Neural progenitor cell (in vitro differentiated cells): ENCODE data around the gene PCSK2. TPM values are rescaled to one million over a fixed set of nuclear protein-coding genes. Genes with fewer than 3 reads are reported as not detected.

Experiments
- DNase-seq: peaks from one replicate; pipeline ENCODE4 v3.0.0-alpha.2; 2016; ENCODE audit warnings: low spot score
- H2AFZ ChIP-seq: fragments of 200-600 bp; sonication (generic); replicated peaks from 2 replicates; pipeline ENCODE4 v1.6.1; 2016; ENCODE audit warnings: antibody characterized with exemption
- H3F3A ChIP-seq: fragments of 200-600 bp; sonication (generic); 2 replicates; pipeline ENCODE4 v1.6.1; 2016; ENCODE audit warnings: antibody characterized with exemption, low read depth
- H3K27ac ChIP-seq: fragments of 200-600 bp; sonication (generic); 2 replicates; pipeline ENCODE4 v1.5.1; 2016; ENCODE audit warnings: mild to moderate bottlenecking
- H3K27me3 ChIP-seq: fragments of 200-600 bp; sonication (generic); 2 replicates; pipeline ENCODE4 v1.6.1; 2016; ENCODE audit warnings: mild to moderate bottlenecking, moderate library complexity
- H3K36me3 ChIP-seq: fragments of 200-600 bp; sonication (generic); 2 replicates; pipeline ENCODE4 v1.5.1; 2016
- H3K4me1 ChIP-seq: fragments of 200-600 bp; sonication (generic); 2 replicates; pipeline ENCODE4 v1.6.1; 2016; ENCODE audit warnings: mixed run types
- H3K4me2 ChIP-seq: fragments of 200-600 bp; sonication (generic); 2 replicates; pipeline ENCODE4 v1.6.1; 2016
- H3K4me3 ChIP-seq: fragments of 200-600 bp; sonication (generic); 2 replicates; pipeline ENCODE4 v1.5.1; 2016
- H3K79me2 ChIP-seq: fragments of 200-600 bp; sonication (generic); 2 replicates; pipeline ENCODE4 v1.6.1; 2016; ENCODE audit warnings: low read depth
- H3K9ac ChIP-seq: fragments of 200-600 bp; sonication (generic); 2 replicates; pipeline ENCODE4 v1.6.1; 2016
- H3K9me3 ChIP-seq: fragments of 200-600 bp; sonication (generic); 2 replicates; pipeline ENCODE4 v1.5.1; 2016; ENCODE audit warnings: low read depth
- H4K20me1 ChIP-seq: fragments of 200-600 bp; sonication (generic); 2 replicates; pipeline ENCODE4 v1.6.1; 2016; ENCODE audit warnings: low read depth
- H3K27ac Mint-ChIP-seq: 3 replicates; pipeline ENCODE4 v1.8.0; 2021; ENCODE audit warnings: mixed read lengths
- H3K27me3 Mint-ChIP-seq: 2 replicates; pipeline ENCODE4 v1.8.0; 2022; ENCODE audit warnings: low read depth, mild to moderate bottlenecking, inconsistent platforms, moderate library complexity, mixed read lengths; ENCODE audit not compliant: insufficient read depth
- H3K36me3 Mint-ChIP-seq: 3 replicates; pipeline ENCODE4 v1.8.0; 2021; ENCODE audit warnings: mixed read lengths
- H3K4me1 Mint-ChIP-seq: 3 replicates; pipeline ENCODE4 v1.8.0; 2021; ENCODE audit warnings: mixed read lengths
- H3K4me3 Mint-ChIP-seq: 3 replicates; pipeline ENCODE4 v1.8.0; 2021; ENCODE audit warnings: mild to moderate bottlenecking, moderate library complexity, mixed read lengths
- H3K9me3 Mint-ChIP-seq: 3 replicates; pipeline ENCODE4 v1.8.0; 2020; ENCODE audit warnings: mixed read lengths
- EZH2 ChIP-seq: fragments of 200-600 bp; sonication (generic); IDR thresholded peaks from 2 replicates; pipeline ENCODE4 v1.6.1; 2017; ENCODE audit warnings: antibody characterized with exemption, mild to moderate bottlenecking, moderate library complexity
- EZH2phosphoT487 ChIP-seq: fragments of 200-600 bp; sonication (generic); IDR thresholded peaks from 2 replicates; pipeline ENCODE4 v1.6.1; 2017; ENCODE audit warnings: antibody characterized with exemption
- total RNA-seq: library from RNA; depleted of rRNA; stranded (reverse); fragments of >200 nt; gene quantifications from 2 replicates; pipeline ENCODE4 v1.2.3, GENCODE V29; 2015; ENCODE audit warnings: low replicate concordance
- TF ChIP-seq, protein P1 (sequence below): fragments of 200-600 bp; sonication (generic); IDR thresholded peaks from 2 replicates; pipeline ENCODE4 v1.5.1; 2017; ENCODE audit warnings: antibody characterized with exemption, mild to moderate bottlenecking

The PCSK2 gene
- total RNA-seq, 1 donor from 2014 or later = 0.07 TPM

DNA sequence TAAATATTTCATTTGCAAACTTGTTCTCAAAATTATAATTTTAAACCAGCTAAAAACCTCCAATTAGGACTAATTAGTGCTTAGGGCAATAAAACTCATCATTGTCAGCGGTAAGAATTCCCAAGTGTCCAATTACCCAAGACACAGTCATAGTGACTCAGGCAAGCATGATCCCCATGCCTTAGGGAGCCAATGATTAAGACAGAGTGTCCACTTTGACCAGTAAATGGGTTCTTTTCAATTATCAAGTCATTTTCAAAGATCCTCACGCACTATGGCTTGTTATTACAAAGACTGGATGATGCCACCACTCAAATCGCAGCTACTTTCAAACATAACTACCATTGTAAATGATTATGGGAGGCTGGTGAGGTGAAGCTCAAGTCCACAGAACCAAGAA, 190.4 kb downstream of the PCSK2 start:
- Mint-ChIP-seq H3K27ac (no peak overlapping the region), H3K4me3 (no peak overlapping the region), H3K9me3 (peaks cover 20% of the 10 kb centered on the region), H3K36me3 (no peaks in the 10 kb centered on the region), H3K27me3 (peaks cover 4% of the 10 kb centered on the region), H3K4me1 (no peaks in the 10 kb centered on the region)
- no peak overlapping the region for H3K27ac ChIP-seq
- H3K4me3 ChIP-seq = no peak overlapping the region
- no peak overlapping the region for H3K4me2 ChIP-seq
- no peaks in the 10 kb centered on the region for H3K9me3 ChIP-seq
- H3F3A ChIP-seq = no peaks in the 10 kb centered on the region
- H3K4me1 ChIP-seq = no peaks in the 10 kb centered on the region
- DNase-seq = no peak
- no peaks in the 10 kb centered on the region for H3K79me2 ChIP-seq
- H4K20me1 ChIP-seq = no peaks in the 10 kb centered on the region
- no peaks in the 10 kb centered on the region for H3K36me3 ChIP-seq
- no peak for TF ChIP-seq EZH2phosphoT487
- TF ChIP-seq, protein P1, sequence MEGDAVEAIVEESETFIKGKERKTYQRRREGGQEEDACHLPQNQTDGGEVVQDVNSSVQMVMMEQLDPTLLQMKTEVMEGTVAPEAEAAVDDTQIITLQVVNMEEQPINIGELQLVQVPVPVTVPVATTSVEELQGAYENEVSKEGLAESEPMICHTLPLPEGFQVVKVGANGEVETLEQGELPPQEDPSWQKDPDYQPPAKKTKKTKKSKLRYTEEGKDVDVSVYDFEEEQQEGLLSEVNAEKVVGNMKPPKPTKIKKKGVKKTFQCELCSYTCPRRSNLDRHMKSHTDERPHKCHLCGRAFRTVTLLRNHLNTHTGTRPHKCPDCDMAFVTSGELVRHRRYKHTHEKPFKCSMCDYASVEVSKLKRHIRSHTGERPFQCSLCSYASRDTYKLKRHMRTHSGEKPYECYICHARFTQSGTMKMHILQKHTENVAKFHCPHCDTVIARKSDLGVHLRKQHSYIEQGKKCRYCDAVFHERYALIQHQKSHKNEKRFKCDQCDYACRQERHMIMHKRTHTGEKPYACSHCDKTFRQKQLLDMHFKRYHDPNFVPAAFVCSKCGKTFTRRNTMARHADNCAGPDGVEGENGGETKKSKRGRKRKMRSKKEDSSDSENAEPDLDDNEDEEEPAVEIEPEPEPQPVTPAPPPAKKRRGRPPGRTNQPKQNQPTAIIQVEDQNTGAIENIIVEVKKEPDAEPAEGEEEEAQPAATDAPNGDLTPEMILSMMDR = no peak
- TF ChIP-seq EZH2 = no peak
- H3K27me3 ChIP-seq = no peaks in the 10 kb centered on the region
- no peak overlapping the region for H2AFZ ChIP-seq
- no peak overlapping the region for H3K9ac ChIP-seq

DNA sequence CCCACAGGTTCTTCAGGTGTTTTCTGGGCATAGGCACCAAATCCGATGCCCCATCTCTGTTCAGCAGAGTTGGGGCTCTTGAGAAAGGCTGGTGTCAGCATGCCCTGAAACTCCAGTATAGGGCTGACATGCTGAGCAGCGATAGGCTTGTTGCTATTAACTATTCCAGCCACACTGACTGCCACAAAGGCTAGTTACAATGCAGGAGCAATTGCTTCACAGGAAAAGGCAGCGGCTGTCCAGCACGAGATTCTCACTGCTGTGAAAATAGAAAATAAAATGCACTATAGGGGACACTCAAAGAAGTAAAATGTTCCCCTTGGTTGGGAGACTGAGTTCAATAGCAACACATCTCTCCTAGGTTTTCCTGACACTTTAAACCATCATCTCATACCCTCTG, 191.9 kb downstream of the PCSK2 start:
- H3K36me3 Mint-ChIP-seq = no peaks in the 10 kb centered on the region
- H3K27me3 Mint-ChIP-seq = peaks cover 4% of the 10 kb centered on the region
- H3K27ac Mint-ChIP-seq = no peak overlapping the region
- H3K9me3 Mint-ChIP-seq = peaks cover 13% of the 10 kb centered on the region
- Histone ChIP-seq H3K27me3 (no peaks in the 10 kb centered on the region), H3K4me3 (no peak overlapping the region), H4K20me1 (no peaks in the 10 kb centered on the region), H3K27ac (no peak overlapping the region), H3K9me3 (no peaks in the 10 kb centered on the region), H2AFZ (peak overlapping the region; percentile 44), H3F3A (no peaks in the 10 kb centered on the region), H3K4me2 (no peak overlapping the region), H3K36me3 (no peaks in the 10 kb centered on the region), H3K4me1 (no peaks in the 10 kb centered on the region), H3K79me2 (no peaks in the 10 kb centered on the region), H3K9ac (no peak overlapping the region)
- no peak overlapping the region for H3K4me3 Mint-ChIP-seq
- no peaks in the 10 kb centered on the region for H3K4me1 Mint-ChIP-seq
- DNase-seq = no peak
- TF ChIP-seq EZH2phosphoT487 (no peak), EZH2 (no peak)
- TF ChIP-seq, protein P1 = no peak

DNA sequence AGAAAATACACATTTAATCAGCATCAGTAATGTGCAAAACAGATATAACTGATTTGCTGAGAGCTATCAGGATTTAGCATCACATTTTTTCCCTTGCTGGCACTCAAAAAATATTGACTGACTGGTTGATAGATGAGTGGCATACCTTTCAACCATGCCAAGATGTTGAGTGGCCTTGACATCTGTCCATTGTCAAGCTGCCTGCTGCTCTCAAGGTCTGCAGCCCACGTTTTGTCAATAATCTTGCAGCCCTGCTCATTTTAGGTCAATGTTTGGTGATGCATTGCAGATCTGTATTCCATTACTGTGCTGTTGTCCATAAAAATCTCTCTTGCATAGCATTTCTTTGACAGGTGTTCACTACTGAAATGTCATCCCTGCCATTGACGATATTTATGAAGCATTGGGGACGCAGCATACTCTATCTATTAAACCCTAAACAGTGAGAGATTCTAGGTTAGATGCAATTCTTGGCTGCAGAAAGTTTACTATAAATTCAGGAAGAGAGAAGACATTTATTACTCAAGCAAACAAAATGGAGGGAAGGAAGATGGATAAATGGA, 192.7 kb downstream of the PCSK2 start:
- Mint-ChIP-seq H3K27ac (no peak overlapping the region), H3K4me3 (no peak overlapping the region), H3K9me3 (peaks cover 7% of the 10 kb centered on the region), H3K27me3 (peaks cover 4% of the 10 kb centered on the region), H3K36me3 (no peaks in the 10 kb centered on the region), H3K4me1 (no peaks in the 10 kb centered on the region)
- H3K9me3 ChIP-seq = no peaks in the 10 kb centered on the region
- no peaks in the 10 kb centered on the region for H4K20me1 ChIP-seq
- no peaks in the 10 kb centered on the region for H3K27me3 ChIP-seq
- H3K36me3 ChIP-seq = no peaks in the 10 kb centered on the region
- H3K79me2 ChIP-seq = no peaks in the 10 kb centered on the region
- no peak overlapping the region for H3K4me2 ChIP-seq
- no peak overlapping the region for H2AFZ ChIP-seq
- no peak overlapping the region for H3K27ac ChIP-seq
- H3K4me1 ChIP-seq = no peaks in the 10 kb centered on the region
- no peak overlapping the region for H3K9ac ChIP-seq
- no peak for TF ChIP-seq EZH2
- TF ChIP-seq, protein P1 = no peak
- TF ChIP-seq EZH2phosphoT487 = no peak
- no peaks in the 10 kb centered on the region for H3F3A ChIP-seq
- no peak overlapping the region for H3K4me3 ChIP-seq
- no peak for DNase-seq
